Spleen (tissue), 11 donors: Measurements from ENCODE around the gene STRN4. TPM values are rescaled to one million over a fixed set of nuclear protein-coding genes. Genes with fewer than 3 reads are reported as not detected.

Experiments
- DNase-seq: peaks from one replicate; pipeline ENCODE4 v3.0.0-alpha.2; 2020
- H3K27ac ChIP-seq, 8 donors: fragments of 200-600 bp; sonication (generic) in 7 of 8; 1 replicate in 4 of 8; 2 replicates in 4 of 8; pipeline versions ENCODE4 v1.5.0 to v1.8.0; 2016 to 2021; ENCODE audit warnings: inconsistent platforms in 4 of 8, mild to moderate bottlenecking in 4 of 8, moderate library complexity in 1 of 8
- H3K27me3 ChIP-seq, 7 donors: fragments of 200-600 bp; sonication (generic) in 6 of 7; replicated peaks in 1 of 7; 1 replicate in 4 of 7; 2 replicates in 3 of 7; pipeline versions ENCODE4 v1.5.0 to v1.8.0; 2016 to 2021; ENCODE audit warnings: inconsistent platforms in 3 of 7, mild to moderate bottlenecking in 1 of 7
- H3K36me3 ChIP-seq, 6 donors: fragments of 200-600 bp; sonication (generic) in 5 of 6; 1 replicate in 4 of 6; 2 replicates in 2 of 6; pipeline versions ENCODE4 v1.5.0 to v1.8.0; 2016 to 2021; ENCODE audit warnings: inconsistent platforms in 2 of 6
- H3K4me1 ChIP-seq, 6 donors: fragments of 200-600 bp; sonication (generic) in 5 of 6; 1 replicate in 3 of 6; 2 replicates in 3 of 6; pipeline versions ENCODE4 v1.5.0 to v1.8.0; 2016 to 2021; ENCODE audit warnings: inconsistent platforms in 3 of 6
- H3K4me3 ChIP-seq, 8 donors: fragments of 200-600 bp; sonication (generic) in 7 of 8; 1 replicate in 4 of 8; 2 replicates in 4 of 8; pipeline versions ENCODE4 v1.5.0 to v1.8.0; 2016 to 2021; ENCODE audit warnings: inconsistent platforms in 4 of 8, mild to moderate bottlenecking in 4 of 8, moderate library complexity in 2 of 8
- H3K9me3 ChIP-seq, 8 donors: fragments of 200-600 bp; sonication (generic) in 7 of 8; 1 replicate in 4 of 8; 2 replicates in 4 of 8; pipeline versions ENCODE4 v1.5.0 to v1.8.0; 2016 to 2021; ENCODE audit warnings: inconsistent platforms in 4 of 8
- POLR2A ChIP-seq, 3 donors: fragments of 450-650 bp; IDR thresholded peaks; one replicate each; pipeline ENCODE4 v1.5.1; 2017; ENCODE audit warnings: antibody characterized with exemption in 3 of 3, mild to moderate bottlenecking in 1 of 3
- POLR2AphosphoS5 ChIP-seq, 3 donors: sonication (generic); formaldehyde crosslinking; IDR thresholded peaks; one replicate each; pipeline ENCODE4 v1.5.1; 2017; ENCODE audit warnings: antibody characterized with exemption in 3 of 3
- WGBS, 5 donors: extraction: QIAGEN DNeasy Blood & Tissue Kit in 3 of 5; methylation state at CpG; one replicate each; pipeline versions ENCODE4 v1.1.5 to v1.1.7; 2013 to 2018; 5-methylcytosine and 5-hydroxymethylcytosine counted together
- intact Hi-C: fragments of 100-400 bp; cut with DNase I; formaldehyde crosslinking; loops from one replicate; pipeline ENCODE4 v1.15.0; 2023; ENCODE audit warnings: low total_unique reads
- polyA plus RNA-seq, 3 donors: library from polyadenylated mRNA; stranded (reverse); fragments of 200-250 nt; gene quantifications; one replicate each; pipeline ENCODE4 v1.2.1, GENCODE V29; 2013
- total RNA-seq, 7 donors: library from RNA; depleted of rRNA in 3 of 7; stranded (reverse); fragments of >200 nt in 3 of 7; fragmentation: NEBNext Ultra II Directional in 4 of 7; extraction: Animal tissue kit (Norgen Biotek cat#: 25700) in 4 of 7; gene quantifications; one replicate each; pipeline versions ENCODE4 v1.1.0 to v1.2.1, GENCODE V29; 2016 to 2021
- TF ChIP-seq, protein P1 (sequence below), 11 experiments: fragments of 200-600 bp in 7 of 11; fragments of 450-650 bp in 4 of 11; sonication (generic) in 4 of 11; IDR thresholded peaks in 8 of 11; conservative IDR thresholded peaks in 3 of 11; 1 replicate in 7 of 11; 2 replicates in 4 of 11; pipeline versions ENCODE4 v1.4.0 to v1.8.0; 2016 to 2021; ENCODE audit warnings: antibody characterized with exemption in 11 of 11, inconsistent platforms in 4 of 11, mild to moderate bottlenecking in 1 of 11
- donor health status: healthy with polysubstance abuse.
- donor health status: DM: no; HTN: no; CAD: no; lungs with moderate emphysema.
- donor health status: DM: no; HTN: no; CAD: no.
- donor health status: Bipolar disorder and iron deficiency.
- donor health status: healthy.
- donor health status: DM: no; HTN: no; CAD: no.
- donor health status: DM: yes; HTN: yes; CAD: no.

STRN4 gene
- total and polyA plus RNA-seq, 10 donors, result 28.2 to 143 (median 96.6) TPM

DNA sequence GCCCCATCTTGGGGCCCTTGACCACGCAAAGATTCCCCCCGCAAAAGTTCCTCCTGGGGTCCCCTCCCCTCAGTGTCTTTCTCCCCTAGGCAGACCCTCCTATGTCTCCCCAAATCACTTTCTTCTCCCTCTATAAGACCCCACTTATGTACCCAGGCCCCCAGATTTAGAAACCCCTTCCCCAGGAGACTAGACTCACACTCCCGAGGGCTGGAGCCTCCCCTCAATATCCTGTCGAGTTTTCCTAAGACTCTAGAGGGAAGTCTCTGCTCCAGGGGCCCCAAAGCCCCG lies 40.7 kb upstream of the STRN4 start:
- H3K27ac ChIP-seq, result peak overlapping the region; percentile 15 to 94 (median 84)
- intact Hi-C loops, result no loop called here
- TF ChIP-seq, protein P1, sequence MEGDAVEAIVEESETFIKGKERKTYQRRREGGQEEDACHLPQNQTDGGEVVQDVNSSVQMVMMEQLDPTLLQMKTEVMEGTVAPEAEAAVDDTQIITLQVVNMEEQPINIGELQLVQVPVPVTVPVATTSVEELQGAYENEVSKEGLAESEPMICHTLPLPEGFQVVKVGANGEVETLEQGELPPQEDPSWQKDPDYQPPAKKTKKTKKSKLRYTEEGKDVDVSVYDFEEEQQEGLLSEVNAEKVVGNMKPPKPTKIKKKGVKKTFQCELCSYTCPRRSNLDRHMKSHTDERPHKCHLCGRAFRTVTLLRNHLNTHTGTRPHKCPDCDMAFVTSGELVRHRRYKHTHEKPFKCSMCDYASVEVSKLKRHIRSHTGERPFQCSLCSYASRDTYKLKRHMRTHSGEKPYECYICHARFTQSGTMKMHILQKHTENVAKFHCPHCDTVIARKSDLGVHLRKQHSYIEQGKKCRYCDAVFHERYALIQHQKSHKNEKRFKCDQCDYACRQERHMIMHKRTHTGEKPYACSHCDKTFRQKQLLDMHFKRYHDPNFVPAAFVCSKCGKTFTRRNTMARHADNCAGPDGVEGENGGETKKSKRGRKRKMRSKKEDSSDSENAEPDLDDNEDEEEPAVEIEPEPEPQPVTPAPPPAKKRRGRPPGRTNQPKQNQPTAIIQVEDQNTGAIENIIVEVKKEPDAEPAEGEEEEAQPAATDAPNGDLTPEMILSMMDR (IDR thresholded peaks at IDR 0.05 in 8 of 11, conservative IDR thresholded peaks at IDR 0.05 in 3 of 11), result no peak
- TF ChIP-seq POLR2AphosphoS5 (IDR thresholded peaks at IDR 0.05) (no peak), POLR2A (IDR thresholded peaks at IDR 0.05) (no peak)
- no peaks in the 10 kb centered on the region for H3K9me3 ChIP-seq
- H3K4me1 ChIP-seq, result peaks cover 19 to 78% (median 57%) of the 10 kb centered on the region in 6 donors
- 1 to 3% (median 2%) methylated on average over 5 of the region's 5 CpGs for WGBS, 5 donors
- peaks cover 0 to 22% (median 14%) of the 10 kb centered on the region in 6 donors for H3K36me3 ChIP-seq
- H3K4me3 ChIP-seq, result peak overlapping the region; percentile 60 to 93 (median 80)
- no peaks in the 10 kb centered on the region for H3K27me3 ChIP-seq
- no peak for DNase-seq

DNA sequence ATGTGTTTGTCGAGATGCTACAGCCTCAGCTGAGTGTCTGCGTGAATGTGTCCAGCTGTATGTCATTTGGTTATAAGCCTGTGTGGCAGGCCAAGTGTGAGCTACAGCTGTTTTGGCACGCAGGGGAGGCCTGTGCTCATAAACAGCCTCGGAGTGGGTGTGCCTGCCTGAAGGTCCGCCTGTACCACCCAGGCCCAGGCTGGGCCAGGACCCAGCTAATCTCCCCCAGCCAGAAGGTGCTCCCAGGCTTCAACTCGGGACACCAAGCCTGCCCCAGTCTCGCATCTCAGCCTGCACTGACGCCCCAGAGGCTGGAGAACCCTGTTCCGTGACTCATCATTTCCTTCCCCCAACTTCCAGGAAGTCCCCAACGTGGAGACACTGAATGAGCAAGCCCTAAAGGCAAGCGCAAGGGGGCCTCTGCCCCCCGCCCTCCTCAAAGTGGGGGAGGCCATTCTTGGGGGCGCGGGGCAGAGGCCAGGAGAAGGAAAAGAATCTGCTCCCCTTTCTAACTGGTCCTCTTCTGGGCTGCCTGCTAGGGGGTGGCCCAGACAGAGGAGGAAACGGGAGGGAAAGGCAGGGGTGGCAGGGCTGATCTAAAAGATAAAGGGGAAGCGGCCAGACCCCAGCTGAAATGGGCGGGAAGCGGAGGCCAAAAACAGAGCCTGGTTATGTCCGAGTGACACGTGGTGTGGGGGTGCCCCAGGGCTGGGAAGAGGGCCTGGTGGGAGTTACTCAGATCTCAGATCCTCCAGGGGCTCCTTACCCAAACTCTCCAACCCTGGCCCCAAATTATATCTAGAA lies 40.2 kb upstream of the STRN4 start:
- Histone ChIP-seq H3K36me3 (peaks cover 0 to 28% (median 20%) of the 10 kb centered on the region in 6 donors), H3K4me1 (peaks cover 19 to 72% (median 56%) of the 10 kb centered on the region in 6 donors), H3K27ac (peak overlapping the region; percentile 15 to 94 (median 84)), H3K9me3 (no peaks in the 10 kb centered on the region), H3K4me3 (peak overlapping the region; percentile 60 to 93 (median 80)), H3K27me3 (no peaks in the 10 kb centered on the region)
- peak; percentile 86 for DNase-seq
- TF ChIP-seq, protein P1 (IDR thresholded peaks at IDR 0.05 in 8 of 11, conservative IDR thresholded peaks at IDR 0.05 in 3 of 11), result peak in 1 of 11 experiments; percentile 7
- TF ChIP-seq POLR2A (IDR thresholded peaks at IDR 0.05) (no peak), POLR2AphosphoS5 (IDR thresholded peaks at IDR 0.05) (peak; percentile 77 to 83 (median 78))
- WGBS, 5 donors, result 2 to 4% (median 3%) methylated on average over 20 of the region's 20 CpGs
- intact Hi-C loops, result no loop called here

DNA sequence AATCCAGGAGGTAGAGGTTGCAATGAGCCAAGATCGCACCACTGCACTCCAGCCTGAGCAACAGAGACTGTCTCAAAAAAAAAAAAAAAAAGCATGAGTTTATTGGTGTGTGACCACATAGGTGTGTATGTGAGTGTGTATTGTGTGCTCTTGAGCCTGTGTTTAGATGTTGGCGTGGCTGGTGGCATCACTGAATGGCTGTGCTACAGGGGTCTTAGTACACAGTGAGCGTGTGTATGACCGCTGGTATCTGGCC lies 39.7 kb upstream of the STRN4 start:
- DNase-seq, result no peak
- 60 to 65% (median 64%) methylated on average over 4 of the region's 4 CpGs for WGBS, 5 donors
- intact Hi-C loops, result no loop called here
- Histone ChIP-seq H3K4me1 (peaks cover 19 to 74% (median 56%) of the 10 kb centered on the region in 6 donors), H3K9me3 (no peaks in the 10 kb centered on the region), H3K27ac (peak overlapping the region; percentile 15 to 94 (median 84)), H3K4me3 (peak overlapping the region; percentile 60 to 93 (median 80)), H3K27me3 (no peaks in the 10 kb centered on the region), H3K36me3 (peaks cover 0 to 33% (median 25%) of the 10 kb centered on the region in 6 donors)
- TF ChIP-seq POLR2AphosphoS5 (IDR thresholded peaks at IDR 0.05), result no peak
- no peak for TF ChIP-seq POLR2A (IDR thresholded peaks at IDR 0.05)
- TF ChIP-seq, protein P1 (IDR thresholded peaks at IDR 0.05 in 8 of 11, conservative IDR thresholded peaks at IDR 0.05 in 3 of 11), result no peak

DNA sequence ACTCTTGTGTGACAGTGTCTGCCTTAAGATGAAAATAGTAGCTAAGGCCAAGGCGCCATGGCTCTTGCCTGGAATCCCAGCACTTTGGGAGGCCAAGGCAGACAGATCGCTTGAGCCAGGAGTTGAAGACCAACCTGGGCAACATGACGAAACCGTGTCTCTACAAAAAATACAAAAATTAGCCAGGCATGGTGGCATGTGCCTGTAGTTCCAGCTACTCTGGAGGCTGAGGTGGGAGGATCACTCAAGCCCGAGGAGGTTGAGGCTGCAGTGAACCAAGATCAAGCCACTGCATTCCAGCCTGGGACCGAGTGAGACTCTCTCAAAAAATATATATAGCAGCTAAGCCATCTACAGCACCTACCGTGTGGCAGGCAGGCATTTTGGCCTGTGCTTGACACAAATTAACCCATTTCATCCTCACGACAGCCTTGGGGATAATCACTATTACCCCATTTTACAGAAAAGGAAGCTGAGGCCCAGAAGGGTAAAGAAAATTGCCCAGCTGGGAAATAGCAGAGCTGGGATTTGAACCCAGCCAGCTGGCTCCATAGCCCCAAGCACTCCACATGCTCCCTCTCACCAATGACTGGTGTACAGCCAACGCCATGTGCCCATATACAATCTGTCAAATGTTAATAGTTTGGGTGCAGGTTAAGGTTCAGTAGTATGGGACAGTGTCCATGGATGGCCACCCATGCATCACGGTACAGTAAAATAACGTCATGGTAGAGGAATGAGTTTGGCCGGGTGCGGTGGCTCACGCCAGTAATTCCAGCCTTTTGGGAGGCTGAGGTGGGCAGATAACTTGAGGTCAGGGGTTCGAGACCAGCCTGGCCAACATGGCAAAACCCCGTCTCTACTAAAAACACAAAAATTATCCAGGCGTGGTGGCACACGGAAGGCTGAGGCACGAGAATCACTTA lies 39.1 kb upstream of the STRN4 start:
- intact Hi-C loops, result no loop called here
- DNase-seq, result no peak
- H3K36me3 ChIP-seq, result peaks cover 0 to 39% (median 29%) of the 10 kb centered on the region in 6 donors
- peaks cover 19 to 77% (median 56%) of the 10 kb centered on the region in 6 donors for H3K4me1 ChIP-seq
- no peaks in the 10 kb centered on the region for H3K9me3 ChIP-seq
- TF ChIP-seq POLR2A (IDR thresholded peaks at IDR 0.05) (no peak), POLR2AphosphoS5 (IDR thresholded peaks at IDR 0.05) (no peak)
- TF ChIP-seq, protein P1 (IDR thresholded peaks at IDR 0.05 in 8 of 11, conservative IDR thresholded peaks at IDR 0.05 in 3 of 11), result no peak
- WGBS, 5 donors, result 64 to 76% (median 72%) methylated on average over 19 of the region's 19 CpGs
- H3K4me3 ChIP-seq, result peak overlapping the region; percentile 60 to 93 (median 80)
- H3K27me3 ChIP-seq, result no peaks in the 10 kb centered on the region
- peak overlapping the region; percentile 15 to 94 (median 84) for H3K27ac ChIP-seq
